ENCODE data around the gene TEX30. TPM values are rescaled to one million over a fixed set of nuclear protein-coding genes. Genes with fewer than 3 reads are reported as not detected.
"Not testable (repeated sequence)": the region's sequence is repeated elsewhere in the genome, so short reads cannot be mapped to it uniquely, and the experiment has no call there.

The TEX30 gene
- total RNA-seq, 2 experiments from 2014 or later = 21.5 to 25.8 TPM

DNA sequence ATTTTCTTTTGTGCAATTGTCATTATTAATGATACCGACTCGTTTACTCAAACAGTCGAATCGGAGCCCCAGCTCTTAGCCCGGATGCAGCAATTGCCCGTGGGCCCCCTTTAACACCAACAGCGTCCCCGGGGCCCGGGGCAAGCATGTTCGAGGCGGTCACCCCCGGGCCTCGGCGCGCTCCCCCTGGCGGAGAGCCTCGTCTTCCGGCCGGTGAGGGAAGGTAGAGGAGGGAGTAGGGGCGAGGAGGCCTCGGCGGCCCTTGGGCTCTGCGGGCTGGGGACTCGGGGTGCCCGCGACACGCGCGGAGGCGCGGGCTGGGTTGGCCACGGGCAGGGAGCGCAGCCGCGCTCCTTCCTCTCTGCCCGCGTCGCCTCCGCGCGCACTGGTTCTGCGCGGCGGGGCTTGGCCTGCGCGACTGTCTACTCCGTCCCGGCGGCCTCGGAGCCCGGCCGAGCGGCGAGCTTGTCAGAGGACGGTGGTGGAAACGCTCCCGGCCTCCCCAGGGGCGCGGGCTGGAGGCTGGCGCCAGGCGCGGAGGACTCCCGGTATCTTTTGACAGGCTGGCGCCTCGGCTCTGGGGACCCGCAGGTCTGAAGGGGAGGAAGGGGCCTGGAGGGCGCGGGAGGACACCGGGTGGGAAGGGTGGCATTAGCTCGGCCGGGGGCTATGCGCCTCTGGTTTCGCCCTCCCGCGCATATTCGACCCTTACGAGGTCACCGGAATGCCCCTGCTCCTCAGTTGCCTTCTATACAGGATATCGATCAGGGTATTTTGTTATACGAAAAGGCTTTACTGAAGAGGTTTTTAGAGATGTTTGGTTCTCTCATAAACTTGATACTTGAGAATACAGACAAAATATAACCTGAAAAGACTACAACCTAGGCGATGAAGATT, 26.8 kb upstream of the TEX30 start:
- peak; percentile 91 for DNase-seq
- H3K9me3 Mint-ChIP-seq (ENCODE audit: low read depth) = no peaks in the 10 kb centered on the region
- peaks cover 6% of the 10 kb centered on the region for H3K27me3 Mint-ChIP-seq
- H3K4me1 Mint-ChIP-seq = peaks cover 26% of the 10 kb centered on the region
- peak overlapping the region; percentile 73 for H3K27ac Mint-ChIP-seq
- POLR2A ChIA-PET = interaction anchor here (1.6 kb wide), 1 partner anchor 204 kb away, joined by 6 read pairs; the partner anchor contains the start of gene TPP2
- intact Hi-C loops (cut with DNase I, micrococcal nuclease) = loop anchor here (1.0 kb wide), 4 partner anchors 27 to 208 kb away; partner anchors contain the start of genes TEX30 (in 2 of the 2) and TPP2 (in 1 of the 2)
- peak; percentile 81 for ATAC-seq
- CTCF ChIA-PET = interaction anchor here (0.7 to 2.9 kb wide), 14 partner anchors 8 to 219 kb away, joined by 3 to 11 read pairs (median 3); partner anchors contain the start of genes ERCC5 and TEX30
- H3K36me3 Mint-ChIP-seq (ENCODE audit: low read depth) = peaks cover 7% of the 10 kb centered on the region
- H3K4me3 Mint-ChIP-seq = peak overlapping the region; percentile 89

DNA sequence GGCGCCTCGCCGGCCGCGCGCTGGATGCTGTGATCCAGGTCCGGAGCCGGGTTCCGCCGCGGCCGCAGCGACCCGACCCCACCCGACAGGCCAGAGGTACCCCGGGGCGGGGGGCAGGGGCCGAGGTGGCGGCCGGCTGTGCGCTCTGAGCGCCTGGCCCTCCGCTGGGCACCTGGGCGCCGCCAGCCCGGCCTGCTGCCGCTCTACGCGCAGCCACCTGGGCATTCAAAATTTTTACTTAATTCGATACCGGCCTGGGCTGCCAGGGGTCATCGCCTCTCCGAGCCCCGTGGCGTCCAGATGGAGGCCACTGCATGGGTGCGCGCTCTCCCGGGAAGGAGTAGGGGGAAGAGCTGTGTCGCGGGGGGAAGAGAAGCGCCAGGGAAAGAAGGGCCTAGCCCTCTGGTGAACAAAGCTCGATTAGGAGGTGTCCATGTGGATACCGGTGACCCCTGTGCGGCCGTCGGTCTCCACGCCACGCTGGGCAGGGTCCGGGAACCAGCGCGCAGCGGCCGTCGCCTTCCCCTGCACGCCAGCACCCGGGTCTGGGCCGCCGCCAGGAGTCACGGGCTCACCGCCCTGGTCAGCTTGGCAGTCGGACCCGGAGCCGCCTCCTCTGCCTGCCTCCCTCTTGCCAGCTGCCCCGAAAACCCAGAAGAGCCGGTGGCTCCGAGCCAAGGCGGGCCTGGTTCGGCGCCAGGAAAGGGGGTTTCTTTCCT, 26.0 kb upstream of the TEX30 start:
- intact Hi-C loops (cut with DNase I, micrococcal nuclease) = loop anchor here (1.0 kb wide), 5 partner anchors 26 to 405 kb away; partner anchors contain the start of genes TEX30 (in 2 of the 2) and TPP2 (in 2 of the 2)
- peak; percentile 4 for ATAC-seq
- ChIA-PET CTCF (interaction anchor here (0.7 to 2.9 kb wide), 9 partner anchors 9 to 204 kb away, joined by 3 to 11 read pairs (median 3); partner anchors contain the start of genes ERCC5 and TEX30), POLR2A (interaction anchor here (1.6 kb wide), 1 partner anchor 203 kb away, joined by 6 read pairs; the partner anchor contains the start of gene TPP2)
- no peak for DNase-seq
- H3K9me3 Mint-ChIP-seq (ENCODE audit: low read depth) = no peaks in the 10 kb centered on the region
- peaks cover 5% of the 10 kb centered on the region for H3K36me3 Mint-ChIP-seq (ENCODE audit: low read depth)
- peaks cover 6% of the 10 kb centered on the region for H3K27me3 Mint-ChIP-seq
- H3K4me1 Mint-ChIP-seq = peaks cover 26% of the 10 kb centered on the region
- H3K4me3 Mint-ChIP-seq = peak overlapping the region; percentile 89
- H3K27ac Mint-ChIP-seq = peak overlapping the region; percentile 73

DNA sequence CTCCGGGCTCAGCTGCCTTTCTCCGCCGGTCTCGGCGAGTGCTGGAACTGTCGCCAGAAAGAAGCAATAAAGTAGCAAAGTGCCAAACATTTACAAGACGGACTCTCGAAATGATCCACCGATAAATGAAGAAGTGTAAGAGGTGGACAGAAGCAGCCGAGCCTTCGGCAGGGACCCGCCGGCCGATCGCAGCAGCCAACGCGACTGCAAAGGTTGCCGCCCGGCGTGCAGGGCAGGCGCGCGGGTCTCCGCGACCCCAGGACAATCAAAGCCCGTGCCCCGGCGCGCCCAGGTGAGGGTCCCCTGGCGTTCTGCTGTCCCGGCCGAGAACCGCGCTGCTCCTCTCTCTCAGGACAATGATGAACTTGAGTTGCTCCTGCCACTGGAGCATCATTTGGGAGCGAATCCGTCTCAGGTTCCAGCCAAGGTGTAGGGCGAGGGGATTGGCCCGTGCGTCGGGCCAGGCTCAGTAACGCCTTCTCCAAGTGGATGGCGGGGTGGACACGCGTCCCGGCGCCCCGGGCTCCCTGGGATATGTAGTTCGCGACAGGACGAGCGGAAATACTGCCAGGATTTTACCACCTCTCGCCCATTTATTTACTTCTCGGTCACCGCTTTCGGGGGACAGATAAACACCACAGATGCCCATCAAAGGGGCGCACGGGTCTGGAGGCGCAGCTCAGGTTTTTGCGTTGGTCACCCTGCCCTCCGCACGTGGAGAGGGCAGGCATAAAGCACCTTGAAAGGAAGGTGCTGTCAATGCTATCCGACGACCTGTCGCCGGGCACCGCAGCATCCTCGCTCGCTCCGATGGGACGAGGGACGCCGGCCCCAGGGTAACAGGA, 25.2 kb upstream of the TEX30 start, which contains the start of the genes BIVM and POGLUT2:
BIVM (plus strand) TSS at position 539 of the 845 bp plus-strand sequence. CDS start 8,149 bp downstream, outside the sequence.
POGLUT2 (minus strand) TSS at position 396 of the 845 bp plus-strand sequence; CDS start at position 90, 306 bp downstream.
- Mint-ChIP-seq H3K27me3 (peaks cover 8% of the 10 kb centered on the region), H3K36me3 (ENCODE audit: low read depth) (peaks cover 3% of the 10 kb centered on the region), H3K9me3 (ENCODE audit: low read depth) (no peaks in the 10 kb centered on the region), H3K4me1 (peaks cover 25% of the 10 kb centered on the region), H3K27ac (peak within 1 kb of the TSS; percentile 73), H3K4me3 (peak within 1 kb of the TSS; percentile 89)
- ATAC-seq (peak; percentile 92), DNase-seq (peak; percentile 93)
- intact Hi-C loops (cut with DNase I, micrococcal nuclease) = loop anchor here in 1 of 2 experiments (1.0 kb wide), 4 partner anchors 20 to 405 kb away; partner anchors contain the start of gene TPP2
- ChIA-PET CTCF (interaction anchor here (1.1 to 1.5 kb wide), 4 partner anchors 10 to 25 kb away, joined by 3 to 6 read pairs (median 4); partner anchors contain the start of gene TEX30), POLR2A (no interaction called here)

DNA sequence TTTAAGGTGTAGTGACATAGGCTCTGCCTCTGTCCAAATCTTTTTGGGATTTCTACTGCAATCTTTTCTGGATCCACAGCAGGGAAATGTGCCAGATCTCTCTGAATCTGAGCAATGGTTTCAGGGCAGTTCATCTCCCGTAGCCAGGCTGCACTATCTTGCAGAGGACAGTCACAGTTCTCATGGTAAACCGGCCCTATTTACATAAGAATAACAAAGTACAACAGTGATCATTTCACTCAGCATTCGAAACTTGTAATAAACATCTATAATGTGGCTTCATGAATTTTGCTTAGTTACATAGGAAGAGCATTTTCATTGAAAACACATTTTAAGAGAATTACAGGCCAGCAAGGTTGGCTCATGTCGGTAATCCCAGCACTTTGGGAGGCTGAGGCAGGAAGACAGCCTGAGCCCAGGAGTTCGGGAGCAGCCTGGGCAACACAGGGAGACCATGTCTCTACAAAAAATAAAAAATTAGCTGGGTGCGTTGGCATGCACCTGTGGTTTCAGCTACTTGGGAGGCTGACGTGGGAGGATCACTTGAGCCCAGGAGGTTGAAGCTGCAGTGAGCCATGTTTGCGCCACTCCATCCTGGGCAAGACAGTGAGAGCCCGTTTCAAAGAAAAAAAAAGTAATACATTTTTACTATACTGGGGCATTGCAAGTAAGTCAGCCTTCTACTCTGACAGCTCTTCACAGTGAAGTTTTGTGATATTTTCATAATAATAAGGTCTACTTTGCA, 20.2 kb upstream of the TEX30 start:
- Mint-ChIP-seq H3K27me3 (peaks cover 8% of the 10 kb centered on the region), H3K27ac (no peak overlapping the region), H3K4me1 (peaks cover 6% of the 10 kb centered on the region), H3K9me3 (ENCODE audit: low read depth) (no peaks in the 10 kb centered on the region), H3K36me3 (ENCODE audit: low read depth) (peaks cover 8% of the 10 kb centered on the region), H3K4me3 (no peak overlapping the region)
- CTCF ChIA-PET = interaction anchor here (0.8 to 1.3 kb wide), 3 partner anchors 11 to 40 kb away, joined by 3 to 4 read pairs (median 3); partner anchors contain the start of gene TEX30
- no peak for ATAC-seq
- POLR2A ChIA-PET = no interaction called here
- intact Hi-C loops (cut with DNase I, micrococcal nuclease) = no loop called here
- no peak for DNase-seq

GRCh38 chr13:102792396-102792795, 18.8 kb upstream of the TEX30 start:
- intact Hi-C loops (cut with DNase I, micrococcal nuclease) = no loop called here
- H3K4me3 Mint-ChIP-seq = no peak overlapping the region
- H3K4me1 Mint-ChIP-seq = peaks cover 4% of the 10 kb centered on the region
- POLR2A ChIA-PET = no interaction called here
- peaks cover 8% of the 10 kb centered on the region for H3K27me3 Mint-ChIP-seq
- no peak for ATAC-seq
- H3K9me3 Mint-ChIP-seq (ENCODE audit: low read depth) = no peaks in the 10 kb centered on the region
- peaks cover 17% of the 10 kb centered on the region for H3K36me3 Mint-ChIP-seq (ENCODE audit: low read depth)
- H3K27ac Mint-ChIP-seq = no peak overlapping the region
- CTCF ChIA-PET = interaction anchor here (0.5 to 1.3 kb wide), 3 partner anchors 9 to 236 kb away, joined by 3 to 4 read pairs (median 3); partner anchors contain the start of gene TEX30
- no peak for DNase-seq

- no peaks in the 10 kb centered on the region for H3K27me3 Mint-ChIP-seq
- ChIA-PET CTCF (no interaction called here), POLR2A (no interaction called here)
- intact Hi-C loops (cut with DNase I, micrococcal nuclease) = no loop called here
- ATAC-seq = no peak
- H3K9me3 Mint-ChIP-seq (ENCODE audit: low read depth) = no peaks in the 10 kb centered on the region
- H3K4me1 Mint-ChIP-seq = peaks cover 2% of the 10 kb centered on the region
- no peak overlapping the region for H3K27ac Mint-ChIP-seq
- H3K36me3 Mint-ChIP-seq (ENCODE audit: low read depth) = peaks cover 17% of the 10 kb centered on the region
- no peak overlapping the region for H3K4me3 Mint-ChIP-seq
- DNase-seq = no peak
Measured at GRCh38 chr13:102788683-102789082, 15.1 kb upstream of the TEX30 start.

DNA sequence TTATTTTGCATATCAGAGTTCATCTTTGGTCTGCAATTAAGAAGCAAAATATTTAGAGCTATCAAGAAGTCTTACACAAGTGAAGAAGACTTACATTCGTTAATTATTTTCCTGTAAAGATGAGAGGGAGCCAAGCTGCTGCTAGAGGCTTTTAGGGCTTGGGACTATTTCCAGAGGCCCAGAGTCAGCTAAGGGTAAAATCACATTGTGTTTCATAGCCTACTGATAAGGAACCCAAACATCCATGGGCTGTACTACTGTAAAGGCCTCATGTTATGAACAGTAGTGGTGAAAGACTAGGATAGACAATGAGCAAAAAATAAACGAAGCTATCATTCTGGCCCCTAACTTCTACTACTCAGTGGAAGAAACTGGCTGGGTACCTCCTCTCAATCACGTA, 10.9 kb upstream of the TEX30 start:
- peaks cover 19% of the 10 kb centered on the region for H3K4me1 Mint-ChIP-seq
- peaks cover 29% of the 10 kb centered on the region for H3K36me3 Mint-ChIP-seq (ENCODE audit: low read depth)
- POLR2A ChIA-PET = no interaction called here

DNA sequence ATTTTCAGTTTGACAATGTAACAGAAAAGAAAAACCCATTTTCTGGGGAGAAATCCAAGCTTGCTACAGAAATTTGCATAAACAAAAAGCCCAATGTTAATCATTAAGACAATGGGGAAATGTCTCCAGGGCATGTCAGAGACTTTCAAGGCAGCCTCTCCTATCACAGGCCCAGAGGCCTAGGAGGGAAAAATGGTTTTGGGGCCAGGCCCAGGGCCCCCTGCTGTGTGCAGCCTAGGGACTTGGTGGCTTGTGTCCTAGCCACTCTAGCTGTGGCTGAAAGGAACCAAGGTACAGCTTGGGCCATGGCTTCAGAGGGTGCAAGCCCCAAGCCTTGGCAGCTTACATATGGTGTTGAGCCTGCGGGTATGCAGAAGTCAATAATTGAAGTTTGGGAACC, 8.0 kb upstream of the TEX30 start:
- DNase-seq (no peak), ATAC-seq (no peak)
- H3K4me1 Mint-ChIP-seq = peaks cover 27% of the 10 kb centered on the region
- intact Hi-C loops (cut with DNase I, micrococcal nuclease) = no loop called here
- ChIA-PET POLR2A (no interaction called here), CTCF (interaction anchor here (1.1 kb wide), 1 partner anchor 200 kb away, joined by 3 read pairs; no protein-coding TSS in a partner anchor)
- peaks cover 19% of the 10 kb centered on the region for H3K36me3 Mint-ChIP-seq (ENCODE audit: low read depth)
- H3K4me3 Mint-ChIP-seq = no peak overlapping the region
- H3K9me3 Mint-ChIP-seq (ENCODE audit: low read depth) = peaks cover 6% of the 10 kb centered on the region
- H3K27ac Mint-ChIP-seq = no peak overlapping the region
- no peaks in the 10 kb centered on the region for H3K27me3 Mint-ChIP-seq

More for the DNA sequence above, 10.9 kb upstream of the TEX30 start:
- ATAC-seq (no peak), DNase-seq (no peak)
- intact Hi-C loops (cut with DNase I, micrococcal nuclease) = no loop called here
- Mint-ChIP-seq H3K9me3 (ENCODE audit: low read depth) (peaks cover 6% of the 10 kb centered on the region), H3K27me3 (no peaks in the 10 kb centered on the region), H3K27ac (no peak overlapping the region), H3K4me3 (no peak overlapping the region)
- CTCF ChIA-PET = interaction anchor here (0.7 to 1.3 kb wide), 2 partner anchors 10 to 15 kb away, joined by 3 read pairs; no protein-coding TSS in a partner anchor

GRCh38 chr13:102780656-102781055, 7.1 kb upstream of the TEX30 start:
- H3K9me3 Mint-ChIP-seq (ENCODE audit: low read depth); CTCF ChIA-PET; H3K4me3 Mint-ChIP-seq; DNase-seq; POLR2A ChIA-PET; H3K27me3 Mint-ChIP-seq; ATAC-seq; intact Hi-C loops (cut with DNase I, micrococcal nuclease): not testable (repeated sequence)
- H3K36me3 Mint-ChIP-seq (ENCODE audit: low read depth) = peaks cover 19% of the 10 kb centered on the region
- H3K27ac Mint-ChIP-seq = peak overlapping the region; percentile 77
- H3K4me1 Mint-ChIP-seq = peaks cover 27% of the 10 kb centered on the region

Data from activated CD4-positive, alpha-beta T cell treated with anti-CD3 and anti-CD28 coated beads for 36 hours (primary cell).